Stimulated activated CD4-positive, alpha-beta T cell treated with anti-CD3 and anti-CD28 coated beads, Interleukin-12 subunit alpha, Interleukin-12 subunit beta, amount 100 ng/mL, for 4 hours (primary cell): Measurements from ENCODE around the gene RGS7BP.
"Not testable (repeated sequence)": the region's sequence is repeated elsewhere in the genome, so short reads cannot be mapped to it uniquely, and the experiment has no call there.

Experiments used
- DNase-seq: peaks from one replicate; pipeline ENCODE4 v3.0.0-alpha.2; 2020

RGS7BP gene

GRCh38 chr5:64505769-64506566 is at the start of gene RGS7BP:
TSS of gene RGS7BP (plus strand) at chr5:64506015. CDS start at chr5:64506625, 610 bp downstream.
- DNase-seq = no peak

GRCh38 chr5:64457846-64458245 is 48.0 kb upstream of the RGS7BP start:
- DNase-seq = no peak

GRCh38 chr5:64458948-64459347 is 46.9 kb upstream of the RGS7BP start:
- no peak for DNase-seq

GRCh38 chr5:64462391-64462790 is 43.4 kb upstream of the RGS7BP start:
- no peak for DNase-seq

GRCh38 chr5:64486163-64486562 is 19.7 kb upstream of the RGS7BP start:
- no peak for DNase-seq

- DNase-seq = no peak
These were observed 18.5 kb upstream of the RGS7BP start for GRCh38 chr5:64487283-64487682.

- no peak for DNase-seq
These were observed 16.0 kb upstream of the RGS7BP start for GRCh38 chr5:64489857-64490256.

- DNase-seq = no peak
These were observed 8.4 kb upstream of the RGS7BP start for GRCh38 chr5:64497386-64497785.

- no peak for DNase-seq
These were observed 3.6 kb upstream of the RGS7BP start for GRCh38 chr5:64502196-64502595.

GRCh38 chr5:64506567-64507263 is 900 bp downstream of the RGS7BP start:
- no peak for DNase-seq

- no peak for DNase-seq
These were observed 1.4 kb downstream of the RGS7BP start for GRCh38 chr5:64507264-64507605.

GRCh38 chr5:64509828-64510227 is 4.0 kb downstream of the RGS7BP start:
- no peak for DNase-seq

GRCh38 chr5:64513492-64513891 is 7.7 kb downstream of the RGS7BP start:
- no peak for DNase-seq

- no peak for DNase-seq
These were observed 8.8 kb downstream of the RGS7BP start for GRCh38 chr5:64514612-64515011.

- DNase-seq = no peak
These were observed 10.4 kb downstream of the RGS7BP start for GRCh38 chr5:64516216-64516615.

- no peak for DNase-seq
These were observed 13.0 kb downstream of the RGS7BP start for GRCh38 chr5:64518793-64519192.

GRCh38 chr5:64519263-64519662 is 13.4 kb downstream of the RGS7BP start:
- DNase-seq = no peak

- no peak for DNase-seq
These were observed 21.1 kb downstream of the RGS7BP start for GRCh38 chr5:64526734-64527439.

GRCh38 chr5:64530076-64530475 is 24.3 kb downstream of the RGS7BP start:
- DNase-seq = no peak

- DNase-seq = no peak
These were observed 26.4 kb downstream of the RGS7BP start for GRCh38 chr5:64532212-64532611.

GRCh38 chr5:64532657-64533056 is 26.8 kb downstream of the RGS7BP start:
- no peak for DNase-seq

GRCh38 chr5:64534033-64534432 is 28.2 kb downstream of the RGS7BP start:
- no peak for DNase-seq

- DNase-seq = no peak
These were observed 52.1 kb downstream of the RGS7BP start for GRCh38 chr5:64557911-64558310.

GRCh38 chr5:64558641-64559040 is 52.8 kb downstream of the RGS7BP start:
- DNase-seq = not testable (repeated sequence)
